Measurements from ENCODE around the gene ARFGEF2.

The ARFGEF2 gene

GRCh38 chr20:48908656-48909319 lies 12.7 kb upstream of the ARFGEF2 start:
- DNase-seq (ENCODE audit: low read depth), result no peak
- no peak for TF ChIP-seq CTCF (conservative IDR thresholded peaks at IDR 0.05; ENCODE audit: low read length)
- H3K4me3 ChIP-seq (ENCODE audit: low read length), result no peak overlapping the region

GRCh38 chr20:48909910-48910309 lies 11.6 kb upstream of the ARFGEF2 start:
- no peak overlapping the region for H3K4me3 ChIP-seq (ENCODE audit: low read length)
- no peak for TF ChIP-seq CTCF (conservative IDR thresholded peaks at IDR 0.05; ENCODE audit: low read length)
- no peak for DNase-seq (ENCODE audit: low read depth)

- no peak for TF ChIP-seq CTCF (conservative IDR thresholded peaks at IDR 0.05; ENCODE audit: low read length)
- no peak for DNase-seq (ENCODE audit: low read depth)
- H3K4me3 ChIP-seq (ENCODE audit: low read length), result no peak overlapping the region
These were observed 11.1 kb upstream of the ARFGEF2 start for GRCh38 chr20:48910347-48910781.

DNA sequence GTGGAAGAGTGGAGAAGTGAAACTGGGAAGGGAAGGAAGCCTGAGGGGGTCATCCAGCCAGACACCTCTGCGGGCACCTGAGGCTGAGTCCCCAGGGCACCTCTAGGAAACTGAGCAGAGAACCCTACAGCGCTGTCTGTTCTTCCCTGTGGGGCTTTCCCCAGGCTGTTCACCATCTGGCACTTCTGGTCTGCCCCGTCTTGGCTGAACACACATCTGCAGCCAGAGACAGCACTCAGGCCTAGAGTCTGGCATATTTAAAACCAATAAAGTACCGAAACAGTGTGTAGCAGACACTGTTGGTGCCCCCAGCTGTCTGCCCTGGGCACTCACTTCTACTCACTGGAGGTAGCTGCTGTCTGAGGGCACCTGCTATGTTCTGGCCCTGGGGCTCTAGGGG lies 9.4 kb upstream of the ARFGEF2 start:
- no peak overlapping the region for H3K4me3 ChIP-seq (ENCODE audit: low read length)
- TF ChIP-seq CTCF (conservative IDR thresholded peaks at IDR 0.05; ENCODE audit: low read length), result no peak
- no peak for DNase-seq (ENCODE audit: low read depth)

- no peak for DNase-seq (ENCODE audit: low read depth)
- TF ChIP-seq CTCF (conservative IDR thresholded peaks at IDR 0.05; ENCODE audit: low read length), result no peak
- no peak overlapping the region for H3K4me3 ChIP-seq (ENCODE audit: low read length)
These were observed 4.8 kb upstream of the ARFGEF2 start for GRCh38 chr20:48916699-48917098.

DNA sequence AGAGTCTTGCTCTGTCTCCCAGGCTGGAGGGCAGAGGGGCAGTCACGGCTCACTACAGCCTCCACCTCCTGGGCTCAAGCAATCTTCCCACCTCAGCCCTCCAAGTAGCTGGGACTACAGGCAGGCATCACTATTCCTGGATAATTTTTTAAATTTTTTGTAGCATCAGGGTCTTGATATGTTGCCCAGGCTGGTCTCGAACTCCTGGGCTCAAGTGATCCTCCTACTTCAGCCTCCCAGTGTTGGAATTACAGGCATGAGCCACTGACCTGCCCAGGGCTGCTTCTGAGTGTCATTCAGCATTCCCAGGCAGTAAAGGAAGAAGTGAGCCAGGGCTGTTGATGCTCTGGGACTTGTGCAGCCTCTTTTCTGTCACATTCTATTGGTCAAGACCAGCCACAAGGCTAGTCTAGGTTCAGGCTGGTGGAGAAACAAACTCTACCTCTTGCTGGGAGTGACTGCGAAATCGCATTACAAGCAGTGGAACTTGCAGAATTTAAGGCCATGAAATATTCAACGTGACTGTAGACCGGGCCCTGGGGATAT lies 2.1 kb upstream of the ARFGEF2 start:
- TF ChIP-seq CTCF (conservative IDR thresholded peaks at IDR 0.05; ENCODE audit: low read length), result no peak
- H3K4me3 ChIP-seq (ENCODE audit: low read length), result no peak overlapping the region

DNA sequence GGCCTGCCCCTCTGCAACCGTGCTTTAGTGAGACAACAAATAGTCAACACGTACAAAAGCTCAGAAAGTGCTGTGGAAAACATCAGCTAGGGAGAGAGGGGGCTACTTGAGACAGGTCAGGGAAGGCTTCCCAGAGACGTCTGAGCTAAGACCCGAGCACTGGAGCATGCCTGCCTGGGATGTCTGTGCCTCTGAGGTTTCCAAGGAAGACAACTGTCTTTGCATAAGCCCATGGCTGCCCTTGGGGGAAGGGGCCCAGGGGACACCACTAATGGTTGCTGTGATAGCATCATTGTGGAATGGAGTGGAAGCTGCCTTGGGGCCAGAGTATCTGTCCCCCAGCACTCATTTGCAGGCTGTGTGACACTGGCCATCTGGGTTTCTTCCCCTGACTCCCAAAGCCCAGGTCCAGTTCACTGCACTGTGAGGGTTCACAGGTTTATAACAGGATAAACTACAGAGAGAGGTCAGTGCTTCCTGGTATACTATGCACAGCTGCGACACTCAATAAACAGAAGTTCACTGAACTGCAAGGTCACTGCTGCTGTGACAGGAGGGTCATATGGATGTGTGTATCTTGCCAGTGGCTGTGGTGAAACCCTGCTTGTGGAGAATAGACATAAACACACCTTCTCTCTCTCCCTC lies 1.5 kb upstream of the ARFGEF2 start:
- DNase-seq (ENCODE audit: low read depth), result no peak
- no peak overlapping the region for H3K4me3 ChIP-seq (ENCODE audit: low read length)

More for the DNA sequence above, 2.1 kb upstream of the ARFGEF2 start:
- DNase-seq (ENCODE audit: low read depth), result no peak

More for the DNA sequence above, 1.5 kb upstream of the ARFGEF2 start:
- TF ChIP-seq CTCF (conservative IDR thresholded peaks at IDR 0.05; ENCODE audit: low read length), result no peak
